AG09309 (cell line): ENCODE results near the gene CCDC18.
"Not testable (repeated sequence)": the region's sequence is repeated elsewhere in the genome, so short reads cannot be mapped to it uniquely, and the experiment has no call there.

Source experiments
- DNase-seq: peaks from one replicate; pipeline ENCODE4 v3.0.0-alpha.2; 2010; ENCODE audit warnings: low read depth
- H3K4me3 ChIP-seq: 2 replicates; pipeline ENCODE4 v1.5.1; 2011; ENCODE audit warnings: mild to moderate bottlenecking, low read depth, low read length, moderate library complexity; ENCODE audit not compliant: control insufficient read depth
- CTCF ChIP-seq: IDR thresholded peaks from 2 replicates; pipeline ENCODE4 v1.5.1; 2011; ENCODE audit warnings: mild to moderate bottlenecking, low read depth, low read length, inconsistent platforms; ENCODE audit not compliant: insufficient read depth, control insufficient read depth; ENCODE audit errors: missing control alignments

The CCDC18 gene

GRCh38 chr1:93155335-93155734 lies 25.2 kb upstream of the CCDC18 start:
- no peak overlapping the region for H3K4me3 ChIP-seq
- TF ChIP-seq CTCF: no peak
- DNase-seq: no peak

GRCh38 chr1:93159337-93159736 lies 21.2 kb upstream of the CCDC18 start:
- H3K4me3 ChIP-seq: no peak overlapping the region
- no peak for DNase-seq
- TF ChIP-seq CTCF: no peak

GRCh38 chr1:93163314-93163713 lies 17.2 kb upstream of the CCDC18 start:
- DNase-seq, H3K4me3 ChIP-seq: not testable (repeated sequence)

- no peak for DNase-seq
- no peak overlapping the region for H3K4me3 ChIP-seq
- no peak for TF ChIP-seq CTCF
Measured at GRCh38 chr1:93164816-93165215, 15.7 kb upstream of the CCDC18 start.

GRCh38 chr1:93165895-93166294 lies 14.6 kb upstream of the CCDC18 start:
- DNase-seq: not testable (repeated sequence)

GRCh38 chr1:93167006-93167405 lies 13.5 kb upstream of the CCDC18 start:
- H3K4me3 ChIP-seq: no peak overlapping the region
- TF ChIP-seq CTCF: no peak
- no peak for DNase-seq

More at GRCh38 chr1:93165895-93166294, 14.6 kb upstream of the CCDC18 start:
- H3K4me3 ChIP-seq: not testable (repeated sequence)

- not testable (repeated sequence) for DNase-seq, H3K4me3 ChIP-seq
Measured at GRCh38 chr1:93170141-93170678, 10.3 kb upstream of the CCDC18 start.

GRCh38 chr1:93171549-93172034 lies 8.9 kb upstream of the CCDC18 start:
- H3K4me3 ChIP-seq: no peak overlapping the region
- no peak for DNase-seq
- TF ChIP-seq CTCF: no peak
